ENCODE data around the gene RHOG. TPM values are rescaled to one million over a fixed set of nuclear protein-coding genes. Genes with fewer than 3 reads are reported as not detected.

Gene RHOG
- polyA plus RNA-seq, 1 experiment: 40.3 TPM

DNA sequence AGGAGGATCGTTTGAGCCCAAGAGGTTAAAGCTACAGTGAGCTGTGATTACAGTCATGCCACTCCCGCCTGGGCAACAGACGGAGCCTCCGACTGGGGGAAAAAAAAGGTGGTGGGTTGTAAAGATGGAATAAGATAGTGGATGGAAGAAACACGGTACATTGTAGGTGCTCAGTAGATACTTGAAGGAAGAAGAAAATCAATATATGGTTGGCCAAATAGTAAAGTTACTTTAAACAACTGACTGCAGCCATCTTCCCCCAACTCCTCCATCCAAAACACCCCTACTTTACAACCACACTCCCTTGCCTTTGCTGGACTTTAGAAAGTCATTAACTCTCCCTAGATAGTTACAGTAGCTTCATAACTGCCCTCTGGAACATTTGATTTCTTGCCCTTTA is 40.9 kb downstream of the RHOG start:
- no peaks in the 10 kb centered on the region for H3K27me3 ChIP-seq (ENCODE audit: control insufficient read depth, insufficient read depth, low read length)
- DNase-seq (ENCODE audit: low read depth, low spot score): no peak
- TF ChIP-seq, protein P1, sequence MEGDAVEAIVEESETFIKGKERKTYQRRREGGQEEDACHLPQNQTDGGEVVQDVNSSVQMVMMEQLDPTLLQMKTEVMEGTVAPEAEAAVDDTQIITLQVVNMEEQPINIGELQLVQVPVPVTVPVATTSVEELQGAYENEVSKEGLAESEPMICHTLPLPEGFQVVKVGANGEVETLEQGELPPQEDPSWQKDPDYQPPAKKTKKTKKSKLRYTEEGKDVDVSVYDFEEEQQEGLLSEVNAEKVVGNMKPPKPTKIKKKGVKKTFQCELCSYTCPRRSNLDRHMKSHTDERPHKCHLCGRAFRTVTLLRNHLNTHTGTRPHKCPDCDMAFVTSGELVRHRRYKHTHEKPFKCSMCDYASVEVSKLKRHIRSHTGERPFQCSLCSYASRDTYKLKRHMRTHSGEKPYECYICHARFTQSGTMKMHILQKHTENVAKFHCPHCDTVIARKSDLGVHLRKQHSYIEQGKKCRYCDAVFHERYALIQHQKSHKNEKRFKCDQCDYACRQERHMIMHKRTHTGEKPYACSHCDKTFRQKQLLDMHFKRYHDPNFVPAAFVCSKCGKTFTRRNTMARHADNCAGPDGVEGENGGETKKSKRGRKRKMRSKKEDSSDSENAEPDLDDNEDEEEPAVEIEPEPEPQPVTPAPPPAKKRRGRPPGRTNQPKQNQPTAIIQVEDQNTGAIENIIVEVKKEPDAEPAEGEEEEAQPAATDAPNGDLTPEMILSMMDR (IDR thresholded peaks at IDR 0.05; ENCODE audit: low read depth, low read length): no peak
- ChIA-PET CTCF (interaction anchor here (0.9 kb wide), 1 partner anchor 273 kb away, joined by 10 read pairs; no protein-coding TSS in a partner anchor), POLR2A (no interaction called here)
- H3K4me3 ChIP-seq (ENCODE audit: low read depth, low read length): no peak overlapping the region
- no peak overlapping the region for H3K27ac ChIP-seq (ENCODE audit: low read depth, low read length)
- H3K9me3 ChIP-seq (ENCODE audit: control insufficient read depth, insufficient read depth, low read length): no peaks in the 10 kb centered on the region; the same call in 1 of the 2 replicates

DNA sequence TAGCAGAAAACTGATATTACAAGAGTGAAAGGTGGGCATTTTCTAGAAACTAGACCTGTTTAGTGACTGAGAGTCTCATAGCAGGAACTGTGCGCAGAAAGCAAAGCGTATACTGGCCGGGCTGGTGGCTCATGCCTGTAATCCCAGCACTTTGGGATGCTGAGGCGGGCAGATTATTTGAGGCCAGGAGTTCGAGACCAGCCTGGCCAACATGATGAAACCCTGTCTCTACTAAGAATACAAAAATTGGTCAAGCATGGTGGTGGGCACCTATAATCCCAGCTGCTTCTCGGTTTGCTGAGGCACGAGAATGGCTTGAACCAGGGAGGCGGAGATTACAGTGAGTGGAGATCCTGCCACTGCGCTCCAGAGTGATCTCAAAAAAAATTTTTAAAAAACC is 41.6 kb downstream of the RHOG start:
- Histone ChIP-seq H3K4me3 (ENCODE audit: low read depth, low read length) (no peak overlapping the region), H3K27me3 (ENCODE audit: control insufficient read depth, insufficient read depth, low read length) (no peaks in the 10 kb centered on the region), H3K27ac (ENCODE audit: low read depth, low read length) (no peak overlapping the region), H3K9me3 (ENCODE audit: control insufficient read depth, insufficient read depth, low read length) (no peaks in the 10 kb centered on the region; the same call in 1 of the 2 replicates)
- DNase-seq (ENCODE audit: low read depth, low spot score): no peak
- ChIA-PET CTCF (interaction anchor here (0.9 to 2.2 kb wide), 2 partner anchors 9 to 273 kb away, joined by 10 to 15 read pairs; partner anchors contain the start of gene PGAP2), POLR2A (no interaction called here)
- TF ChIP-seq, protein P1 (IDR thresholded peaks at IDR 0.05; ENCODE audit: low read depth, low read length): no peak

DNA sequence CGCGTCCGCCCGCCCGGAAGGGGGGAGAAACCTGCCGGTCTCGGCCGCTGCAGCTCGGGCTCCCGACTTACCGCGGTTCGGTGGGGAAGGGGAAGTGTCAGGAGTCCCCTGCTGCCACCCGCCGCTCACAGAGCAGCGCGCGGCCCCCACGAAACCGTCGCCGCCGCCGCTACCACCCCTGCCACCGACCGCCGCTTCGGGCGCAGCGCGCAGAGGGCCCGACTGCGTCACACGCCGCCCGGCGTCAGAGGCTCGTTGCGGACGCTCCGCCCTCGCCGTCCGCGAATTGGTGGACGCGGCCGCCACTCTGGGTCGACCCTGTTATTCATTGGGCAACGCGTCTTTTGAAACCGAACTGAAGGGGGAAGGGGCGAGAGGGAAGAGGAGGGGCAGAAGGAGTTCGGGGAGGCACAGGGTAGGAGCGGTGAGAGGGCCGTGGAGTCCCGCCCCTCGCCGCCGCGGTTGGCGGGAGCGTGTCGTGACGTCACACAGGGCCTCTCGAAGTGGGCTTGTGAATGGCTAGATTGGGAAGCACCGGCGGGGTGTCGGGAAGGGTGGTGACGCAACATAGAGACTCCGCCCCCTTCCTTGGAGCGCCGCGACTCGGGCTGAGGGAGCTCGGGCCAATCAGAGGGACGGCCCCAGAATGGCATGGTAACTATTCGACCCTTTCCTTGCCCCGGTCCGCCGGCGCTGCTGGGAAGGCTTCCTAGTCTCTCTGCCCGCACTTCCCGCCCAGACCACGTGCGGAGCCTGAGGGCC is 43.2 kb downstream of the RHOG start, which contains the start of gene NUP98:
TSS of gene NUP98 (minus strand) at position 226 of the 762 bp plus-strand sequence. CDS start 15,437 bp downstream, outside the sequence.
- no peaks in the 10 kb centered on the region; the same call in 1 of the 2 replicates for H3K9me3 ChIP-seq (ENCODE audit: control insufficient read depth, insufficient read depth, low read length)
- peak within 1 kb of the TSS; percentile 98 for H3K4me3 ChIP-seq (ENCODE audit: low read depth, low read length)
- POLR2A ChIA-PET: interaction anchor here (0.6 to 1.3 kb wide), 5 partner anchors 10 to 277 kb away, joined by 3 to 5 read pairs (median 4); partner anchors contain the start of gene RHOG
- peak within 1 kb of the TSS; percentile 93 for H3K27ac ChIP-seq (ENCODE audit: low read depth, low read length)
- no peaks in the 10 kb centered on the region for H3K27me3 ChIP-seq (ENCODE audit: control insufficient read depth, insufficient read depth, low read length)
- DNase-seq (ENCODE audit: low read depth, low spot score): peak; percentile 100
- CTCF ChIA-PET: interaction anchor here (0.7 to 2.2 kb wide), 3 partner anchors 11 to 52 kb away, joined by 4 to 15 read pairs (median 6); partner anchors contain the start of gene PGAP2
- TF ChIP-seq, protein P1 (IDR thresholded peaks at IDR 0.05; ENCODE audit: low read depth, low read length): no peak

DNA sequence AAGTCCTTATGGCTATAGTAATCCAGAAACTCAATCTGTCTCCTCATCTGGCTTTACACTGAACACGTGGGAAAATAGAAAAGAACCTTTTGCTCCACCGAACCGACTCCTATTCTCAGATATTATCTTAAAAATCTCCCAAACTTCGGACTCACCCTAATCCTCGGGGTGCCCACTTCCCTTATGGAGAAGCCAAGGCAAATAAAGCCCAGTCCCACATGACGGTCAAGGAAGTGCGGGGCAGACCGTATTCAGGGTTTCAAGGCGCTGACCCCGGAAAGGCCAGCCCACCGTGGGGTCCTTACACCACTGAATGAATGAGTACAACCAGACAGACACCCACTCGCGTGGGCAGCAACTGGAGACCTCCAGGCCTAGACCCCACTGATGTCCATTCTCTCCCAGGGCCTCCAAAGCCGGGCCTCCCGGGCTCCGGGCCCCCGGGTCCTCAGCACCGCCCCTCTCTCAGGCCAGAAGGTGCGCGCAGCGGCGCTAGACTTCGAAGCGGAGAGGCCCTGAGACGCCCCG is 43.9 kb downstream of the RHOG start:
- Histone ChIP-seq H3K9me3 (ENCODE audit: control insufficient read depth, insufficient read depth, low read length) (no peaks in the 10 kb centered on the region; the same call in 1 of the 2 replicates), H3K27ac (ENCODE audit: low read depth, low read length) (peak overlapping the region; percentile 93), H3K4me3 (ENCODE audit: low read depth, low read length) (peak overlapping the region; percentile 98), H3K27me3 (ENCODE audit: control insufficient read depth, insufficient read depth, low read length) (no peaks in the 10 kb centered on the region)
- ChIA-PET POLR2A (interaction anchor here (1.3 kb wide), 1 partner anchor 16 kb away, joined by 3 read pairs; no protein-coding TSS in a partner anchor), CTCF (interaction anchor here (1.7 to 2.2 kb wide), 3 partner anchors 11 to 58 kb away, joined by 6 to 15 read pairs (median 8); partner anchors contain the start of genes PGAP2, RHOG and STIM1)
- no peak for DNase-seq (ENCODE audit: low read depth, low spot score)
- TF ChIP-seq, protein P1 (IDR thresholded peaks at IDR 0.05; ENCODE audit: low read depth, low read length): no peak
